HG02678 (cell line): Measurements from ENCODE around the gene ARHGEF37.

Experiments
- ATAC-seq: cut with Tn5 transposase; IDR thresholded peaks from one replicate; pipeline ENCODE4 v1.9.1; 2021; ENCODE audit warnings: mild to moderate bottlenecking, moderate library complexity; ENCODE audit not compliant: unreplicated experiment

The ARHGEF37 gene

GRCh38 chr5:149622466-149622865, 41.2 kb downstream of the ARHGEF37 start:
- no peak for ATAC-seq

GRCh38 chr5:149623473-149623872, 42.2 kb downstream of the ARHGEF37 start:
- no peak for ATAC-seq

- ATAC-seq, result no peak
Measured at GRCh38 chr5:149627070-149627469, 45.8 kb downstream of the ARHGEF37 start.

GRCh38 chr5:149628221-149628620, 46.9 kb downstream of the ARHGEF37 start:
- ATAC-seq, result no peak

GRCh38 chr5:149628846-149629388, 47.6 kb downstream of the ARHGEF37 start:
- no peak for ATAC-seq

GRCh38 chr5:149629421-149629820, 48.1 kb downstream of the ARHGEF37 start:
- no peak for ATAC-seq

- ATAC-seq, result no peak
Measured at GRCh38 chr5:149630337-149630736, 49.0 kb downstream of the ARHGEF37 start.

GRCh38 chr5:149631506-149631905, 50.2 kb downstream of the ARHGEF37 start:
- ATAC-seq, result no peak

- ATAC-seq, result no peak
Measured at GRCh38 chr5:149632311-149633251, 51.3 kb downstream of the ARHGEF37 start.

- no peak for ATAC-seq
Measured at GRCh38 chr5:149633476-149634350, 52.4 kb downstream of the ARHGEF37 start.

- ATAC-seq, result no peak
Measured at GRCh38 chr5:149635394-149635793, 54.1 kb downstream of the ARHGEF37 start.

GRCh38 chr5:149636191-149636860, 55.0 kb downstream of the ARHGEF37 start:
- ATAC-seq, result no peak

- no peak for ATAC-seq
Measured at GRCh38 chr5:149636861-149637246, 55.6 kb downstream of the ARHGEF37 start.

- no peak for ATAC-seq
Measured at GRCh38 chr5:149638136-149638535, 56.8 kb downstream of the ARHGEF37 start.

GRCh38 chr5:149638546-149639241, 57.4 kb downstream of the ARHGEF37 start:
- no peak for ATAC-seq

- no peak for ATAC-seq
Measured at GRCh38 chr5:149639737-149640136, 58.4 kb downstream of the ARHGEF37 start.

- ATAC-seq, result no peak
Measured at GRCh38 chr5:149640350-149640999, 59.2 kb downstream of the ARHGEF37 start.

- no peak for ATAC-seq
Measured at GRCh38 chr5:149641000-149641576, 59.8 kb downstream of the ARHGEF37 start.

GRCh38 chr5:149641600-149641999, 60.3 kb downstream of the ARHGEF37 start:
- no peak for ATAC-seq
